Stomach (tissue), 9 donors: ENCODE data around the gene RAB5IF. TPM values are rescaled to one million over a fixed set of nuclear protein-coding genes. Genes with fewer than 3 reads are reported as not detected.

ENCODE experiments used
- DNase-seq, 2 donors: peaks; one replicate each; pipeline versions ENCODE4 v3.0.0 to v3.0.0-alpha.2; 2013 to 2019
- H3K27ac ChIP-seq, 5 donors: fragments of 200-600 bp in 4 of 5; sonication (generic) in 4 of 5; one replicate each; pipeline ENCODE4 v1.5.1; 2013 to 2019; ENCODE audit warnings: mild to moderate bottlenecking in 1 of 5, moderate library complexity in 1 of 5
- H3K27me3 ChIP-seq, 3 donors: fragments of 200-600 bp; sonication (generic); one replicate each; pipeline ENCODE4 v1.5.1; 2017 to 2019; ENCODE audit warnings: mixed run types in 1 of 3
- H3K36me3 ChIP-seq, 4 donors: fragments of 200-600 bp; sonication (generic); 1 replicate in 3 of 4; 2 replicates in 1 of 4; pipeline ENCODE4 v1.5.1; 2016 to 2019
- H3K4me1 ChIP-seq, 4 donors: fragments of 200-600 bp; sonication (generic); one replicate each; pipeline ENCODE4 v1.5.1; 2016 to 2019
- H3K4me3 ChIP-seq, 4 donors: fragments of 200-600 bp; sonication (generic) in 3 of 4; one replicate each; pipeline ENCODE4 v1.5.1; 2016 to 2019; ENCODE audit warnings: mild to moderate bottlenecking in 1 of 4
- H3K9me3 ChIP-seq, 4 donors: fragments of 200-600 bp; sonication (generic); one replicate each; pipeline ENCODE4 v1.5.1; 2016 to 2019
- CTCF ChIP-seq, 7 experiments: fragments of 450-650 bp in 4 of 7; fragments of 200-600 bp in 3 of 7; sonication (generic) in 3 of 7; IDR thresholded peaks; one replicate each; pipeline ENCODE4 v1.5.1; 2016 to 2019; ENCODE audit warnings: antibody characterized with exemption in 7 of 7, control low read depth in 2 of 7, mild to moderate bottlenecking in 1 of 7
- EP300 ChIP-seq: sonication (generic); formaldehyde crosslinking; IDR thresholded peaks from one replicate; pipeline ENCODE4 v1.6.1; 2017; ENCODE audit warnings: antibody characterized with exemption
- POLR2A ChIP-seq, 4 donors: fragments of 450-650 bp; IDR thresholded peaks; one replicate each; pipeline ENCODE4 v1.6.1; 2016; ENCODE audit warnings: antibody characterized with exemption in 4 of 4, control low read depth in 2 of 4, mild to moderate bottlenecking in 1 of 4, moderate library complexity in 1 of 4
- POLR2AphosphoS5 ChIP-seq, 3 donors: sonication (generic); formaldehyde crosslinking; IDR thresholded peaks; one replicate each; pipeline ENCODE4 v1.6.1; 2016; ENCODE audit warnings: antibody characterized with exemption in 3 of 3
- WGBS, 5 donors: extraction: QIAGEN DNeasy Blood & Tissue Kit in 3 of 5; methylation state at CpG; one replicate each; pipeline versions ENCODE4 v1.1.5 to v1.1.7; 2013 to 2018; 5-methylcytosine and 5-hydroxymethylcytosine counted together
- intact Hi-C: fragments of 100-400 bp; cut with DNase I; formaldehyde crosslinking; loops from one replicate; pipeline ENCODE4 v1.15.1; 2023; ENCODE audit warnings: low total_unique reads
- polyA plus RNA-seq, 3 donors: library from polyadenylated mRNA; stranded (reverse); fragments of 200-250 nt; gene quantifications; one replicate each; pipeline ENCODE4 v1.2.3, GENCODE V29; 2013
- total RNA-seq, 5 donors: library from RNA; depleted of rRNA; stranded (reverse); fragments of >200 nt; gene quantifications; one replicate each; pipeline versions ENCODE4 v1.1.0 to v1.2.3, GENCODE V29; 2014 to 2016
- donor health status: healthy with polysubstance abuse.
- donor health status: Bipolar disorder and iron deficiency.
- donor health status: healthy.

The RAB5IF gene
- total and polyA plus RNA-seq, 8 donors = 35.0 to 136 (median 90.5) TPM

- 58 to 80% (median 69%) methylated on average over 2 of the region's 2 CpGs for WGBS, 5 donors
- peak overlapping the region in 2 of 5 donors; percentile 46 to 71 for H3K27ac ChIP-seq
Measured at GRCh38 chr20:36624944-36625324, 19.4 kb downstream of the RAB5IF start.

GRCh38 chr20:36628076-36628475 is 22.5 kb downstream of the RAB5IF start:
- WGBS, 5 donors = 72 to 87% (median 83%) methylated on average over 7 of the region's 7 CpGs
- no peak overlapping the region for H3K4me3 ChIP-seq
- DNase-seq = peak in 1 of 2 donors; percentile 15
- no peaks in the 10 kb centered on the region for H3K9me3 ChIP-seq
- TF ChIP-seq POLR2AphosphoS5 (IDR thresholded peaks at IDR 0.05) (no peak), CTCF (IDR thresholded peaks at IDR 0.05) (no peak), EP300 (no peak), POLR2A (IDR thresholded peaks at IDR 0.05) (no peak)
- peaks cover 10 to 15% (median 13%) of the 10 kb centered on the region in 4 donors for H3K4me1 ChIP-seq
- intact Hi-C loops = no loop called here
- no peaks in the 10 kb centered on the region for H3K36me3 ChIP-seq
- no peaks in the 10 kb centered on the region for H3K27me3 ChIP-seq
- H3K27ac ChIP-seq = no peak overlapping the region

More at GRCh38 chr20:36624944-36625324, 19.4 kb downstream of the RAB5IF start:
- H3K36me3 ChIP-seq = no peaks in the 10 kb centered on the region
- no peak for DNase-seq
- intact Hi-C loops = no loop called here
- H3K4me1 ChIP-seq = peaks cover 10 to 15% (median 13%) of the 10 kb centered on the region in 4 donors
- H3K27me3 ChIP-seq = no peaks in the 10 kb centered on the region
- H3K9me3 ChIP-seq = no peaks in the 10 kb centered on the region
- TF ChIP-seq POLR2A (IDR thresholded peaks at IDR 0.05) = no peak
- TF ChIP-seq CTCF (IDR thresholded peaks at IDR 0.05) = no peak
- TF ChIP-seq POLR2AphosphoS5 (IDR thresholded peaks at IDR 0.05) = no peak
- no peak for TF ChIP-seq EP300
- H3K4me3 ChIP-seq = no peak overlapping the region

GRCh38 chr20:36629719-36630681 is 24.4 kb downstream of the RAB5IF start:
- Histone ChIP-seq H3K4me1 (no peaks in the 10 kb centered on the region), H3K27ac (peak overlapping the region in 4 of 5 donors; percentile 8 to 32 (median 18)), H3K27me3 (no peaks in the 10 kb centered on the region), H3K4me3 (no peak overlapping the region), H3K36me3 (no peaks in the 10 kb centered on the region), H3K9me3 (no peaks in the 10 kb centered on the region)
- 69 to 81% (median 73%) methylated on average over 15 of the region's 15 CpGs for WGBS, 5 donors
- intact Hi-C loops = no loop called here
- DNase-seq = peak in 1 of 2 donors; percentile 41
- TF ChIP-seq CTCF (IDR thresholded peaks at IDR 0.05) = no peak
- TF ChIP-seq POLR2AphosphoS5 (IDR thresholded peaks at IDR 0.05) = no peak
- no peak for TF ChIP-seq EP300
- TF ChIP-seq POLR2A (IDR thresholded peaks at IDR 0.05) = no peak

GRCh38 chr20:36631646-36632045 is 26.1 kb downstream of the RAB5IF start:
- H3K36me3 ChIP-seq = no peaks in the 10 kb centered on the region
- H3K4me1 ChIP-seq = no peaks in the 10 kb centered on the region
- intact Hi-C loops = no loop called here
- TF ChIP-seq CTCF (IDR thresholded peaks at IDR 0.05) (no peak), EP300 (no peak), POLR2A (IDR thresholded peaks at IDR 0.05) (no peak), POLR2AphosphoS5 (IDR thresholded peaks at IDR 0.05) (no peak)
- WGBS, 5 donors = 84 to 97% (median 95%) methylated on average over 6 of the region's 6 CpGs
- H3K4me3 ChIP-seq = no peak overlapping the region
- no peaks in the 10 kb centered on the region for H3K9me3 ChIP-seq
- no peaks in the 10 kb centered on the region for H3K27me3 ChIP-seq
- no peak overlapping the region for H3K27ac ChIP-seq
- DNase-seq = no peak
